ENCODE results near the gene CHAD.

CHAD gene

DNA sequence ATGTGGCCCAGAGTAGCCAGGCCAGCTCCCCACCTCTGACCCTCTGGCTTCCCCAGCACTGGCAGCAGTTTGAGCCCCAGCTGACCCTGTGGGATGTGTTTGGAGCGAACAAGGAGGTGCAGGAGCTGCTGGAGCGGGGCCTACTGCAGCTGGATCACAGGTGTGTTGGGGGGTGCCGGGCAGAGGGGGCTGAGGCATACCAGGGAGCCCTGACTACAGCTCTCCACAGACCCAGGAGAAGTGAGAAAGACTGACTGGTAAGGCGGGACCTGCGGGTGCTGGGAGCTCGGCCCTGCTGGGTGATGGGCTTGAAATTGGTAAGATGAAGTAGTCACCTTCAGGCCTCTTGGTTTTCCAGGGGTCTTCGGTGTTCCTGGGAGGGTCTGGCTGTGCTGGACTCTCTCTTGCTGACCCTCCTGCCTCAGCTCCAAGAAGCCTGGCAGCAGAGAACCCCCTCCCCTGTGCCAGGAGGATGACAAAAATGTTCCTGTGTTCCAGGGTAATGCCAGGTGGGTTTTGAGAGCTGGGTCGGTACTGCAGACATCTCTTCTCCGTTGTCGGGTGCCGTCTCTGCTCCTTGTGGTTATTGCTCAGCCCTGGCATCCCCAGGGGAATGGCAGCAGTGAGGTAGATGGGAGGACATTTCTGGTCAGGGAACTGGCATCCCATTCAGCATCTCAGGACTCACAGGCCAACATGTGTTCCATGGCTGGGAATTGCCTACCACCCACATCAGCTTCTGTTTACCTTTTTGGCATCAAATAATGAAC lies 15.9 kb upstream of the CHAD start:
- TF ChIP-seq SNAI2 (CRISPR knock-in tag; IDR thresholded peaks at IDR 0.05) = no peak
- TF ChIP-seq, protein P1, sequence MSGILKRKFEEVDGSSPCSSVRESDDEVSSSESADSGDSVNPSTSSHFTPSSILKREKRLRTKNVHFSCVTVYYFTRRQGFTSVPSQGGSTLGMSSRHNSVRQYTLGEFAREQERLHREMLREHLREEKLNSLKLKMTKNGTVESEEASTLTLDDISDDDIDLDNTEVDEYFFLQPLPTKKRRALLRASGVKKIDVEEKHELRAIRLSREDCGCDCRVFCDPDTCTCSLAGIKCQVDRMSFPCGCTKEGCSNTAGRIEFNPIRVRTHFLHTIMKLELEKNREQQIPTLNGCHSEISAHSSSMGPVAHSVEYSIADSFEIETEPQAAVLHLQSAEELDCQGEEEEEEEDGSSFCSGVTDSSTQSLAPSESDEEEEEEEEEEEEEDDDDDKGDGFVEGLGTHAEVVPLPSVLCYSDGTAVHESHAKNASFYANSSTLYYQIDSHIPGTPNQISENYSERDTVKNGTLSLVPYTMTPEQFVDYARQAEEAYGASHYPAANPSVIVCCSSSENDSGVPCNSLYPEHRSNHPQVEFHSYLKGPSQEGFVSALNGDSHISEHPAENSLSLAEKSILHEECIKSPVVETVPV (CRISPR knock-in tag; IDR thresholded peaks at IDR 0.05) = no peak
- TF ChIP-seq ZFP30 (CRISPR knock-in tag; IDR thresholded peaks at IDR 0.05) = no peak
- TF ChIP-seq TSHZ2 (CRISPR knock-in tag; IDR thresholded peaks at IDR 0.05) = no peak
- no peak for TF ChIP-seq TOX (CRISPR knock-in tag; IDR thresholded peaks at IDR 0.05; ENCODE audit: borderline replicate concordance)
- no peak for TF ChIP-seq PATZ1 (CRISPR knock-in tag; IDR thresholded peaks at IDR 0.05; ENCODE audit: borderline replicate concordance)
- no peak for TF ChIP-seq OSR1 (CRISPR knock-in tag; IDR thresholded peaks at IDR 0.05)
- TF ChIP-seq TCF4 (CRISPR knock-in tag; IDR thresholded peaks at IDR 0.05; ENCODE audit: borderline replicate concordance) = no peak
- TF ChIP-seq ZNF565 (CRISPR knock-in tag; conservative IDR thresholded peaks at IDR 0.05; ENCODE audit: low read depth) = no peak
- TF ChIP-seq ESRRG (CRISPR knock-in tag; IDR thresholded peaks at IDR 0.05) = no peak
- TF ChIP-seq PPARA (CRISPR knock-in tag; IDR thresholded peaks at IDR 0.05; ENCODE audit: borderline replicate concordance) = no peak
- TF ChIP-seq ZNF8 (CRISPR knock-in tag; IDR thresholded peaks at IDR 0.05) = no peak
- no peak for TF ChIP-seq ZFP3 (CRISPR knock-in tag; IDR thresholded peaks at IDR 0.05)
- no peak for ATAC-seq

DNA sequence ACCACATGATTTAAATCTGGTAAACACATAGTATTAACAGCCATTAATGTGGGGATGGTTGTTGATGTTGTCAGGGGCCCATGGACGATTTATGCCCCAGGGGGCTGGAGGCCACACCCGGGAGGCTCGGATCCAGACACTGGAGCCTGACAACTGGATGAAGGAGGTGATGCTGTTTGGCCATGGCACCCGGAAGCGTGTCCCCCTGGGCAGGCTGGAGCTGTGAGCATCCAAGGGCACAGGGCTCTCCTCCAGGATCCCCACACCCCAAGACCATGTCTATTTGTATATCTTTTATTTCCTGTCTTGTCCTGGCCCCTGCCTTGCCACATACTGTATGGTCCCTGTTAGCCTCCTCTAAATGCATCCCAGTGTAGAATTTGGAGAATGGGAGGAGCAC lies 14.6 kb upstream of the CHAD start:
- no peak for TF ChIP-seq GLIS3 (CRISPR knock-in tag; IDR thresholded peaks at IDR 0.05)
- TF ChIP-seq ESRRG (CRISPR knock-in tag; IDR thresholded peaks at IDR 0.05) = no peak
- no peak for TF ChIP-seq BACH2 (CRISPR knock-in tag; IDR thresholded peaks at IDR 0.05; ENCODE audit: borderline replicate concordance)
- TF ChIP-seq, protein P1 (CRISPR knock-in tag; IDR thresholded peaks at IDR 0.05) = no peak
- TF ChIP-seq PPARA (CRISPR knock-in tag; IDR thresholded peaks at IDR 0.05; ENCODE audit: borderline replicate concordance) = no peak
- no peak for TF ChIP-seq RARB (CRISPR knock-in tag; IDR thresholded peaks at IDR 0.05)
- no peak for TF ChIP-seq ARNTL (CRISPR knock-in tag; IDR thresholded peaks at IDR 0.05; ENCODE audit: borderline replicate concordance, low read depth)
- TF ChIP-seq ZNF565 (CRISPR knock-in tag; conservative IDR thresholded peaks at IDR 0.05; ENCODE audit: low read depth) = no peak
- TF ChIP-seq ISL1 (CRISPR knock-in tag; IDR thresholded peaks at IDR 0.05) = no peak
- TF ChIP-seq ZNF70 (CRISPR knock-in tag; IDR thresholded peaks at IDR 0.05) = no peak
- no peak for TF ChIP-seq ZFP3 (CRISPR knock-in tag; IDR thresholded peaks at IDR 0.05)
- no peak for TF ChIP-seq ZC3H10 (CRISPR knock-in tag; IDR thresholded peaks at IDR 0.05)
- no peak for ATAC-seq

- peak; percentile 54 for ATAC-seq
- TF ChIP-seq TSHZ2 (CRISPR knock-in tag; IDR thresholded peaks at IDR 0.05) (no peak), ZFP3 (CRISPR knock-in tag; IDR thresholded peaks at IDR 0.05) (0 out of 2 replicates have a peak, but pooled peaks have one; percentile 65)
Measured at GRCh38 chr17:50482516-50482915, 13.8 kb upstream of the CHAD start.

Data from SK-N-SH treated with all-trans-retinoic acid at 6 μM for 48 hours (cell line).